ENCODE results near the gene HSP90AA1.

The HSP90AA1 gene

DNA sequence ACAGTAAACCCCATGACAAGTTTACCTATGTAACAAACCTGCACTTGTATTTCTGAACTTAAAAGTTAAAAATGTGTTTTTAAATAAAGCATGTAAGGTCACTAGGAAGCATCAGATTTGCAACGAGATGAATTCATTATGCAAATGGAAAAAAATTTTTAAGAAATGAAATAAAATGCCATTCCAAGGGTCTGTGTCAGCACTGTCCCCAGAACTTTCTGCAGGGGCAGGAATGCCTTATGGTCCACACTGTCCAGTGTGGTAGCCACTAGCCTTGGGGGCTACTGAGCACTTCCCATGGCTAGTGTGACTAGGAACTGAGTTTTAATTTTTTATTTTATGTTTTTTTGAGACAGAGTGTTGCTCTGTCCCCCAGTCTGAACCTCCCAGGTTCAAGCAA lies 49.2 kb downstream of the HSP90AA1 start:
- DNase-seq (ENCODE audit: low read depth) = no peak
- H3K4me3 ChIP-seq (ENCODE audit: low read depth, low read length) = no peak overlapping the region
- no peak for TF ChIP-seq CTCF (conservative IDR thresholded peaks at IDR 0.05; ENCODE audit: low read depth, low read length)

DNA sequence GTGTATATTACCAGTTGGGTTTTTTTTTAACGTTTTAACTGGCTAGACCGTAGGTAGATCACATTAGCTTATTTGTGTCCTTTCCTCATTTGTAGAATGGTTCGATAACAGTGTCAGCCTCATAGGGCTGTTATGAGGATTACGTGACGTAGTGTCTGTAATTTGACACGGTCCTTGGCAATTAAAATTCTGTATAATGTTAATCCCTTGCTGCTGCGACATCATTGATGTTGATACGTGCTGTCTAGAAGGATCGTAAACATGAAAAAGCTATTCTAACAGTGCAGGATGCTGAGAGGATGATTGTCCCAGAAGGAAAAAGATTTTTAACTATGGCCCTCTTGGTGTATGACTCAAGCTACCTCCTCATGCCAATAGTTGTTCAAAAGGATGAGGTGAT lies 50.9 kb downstream of the HSP90AA1 start:
- DNase-seq (ENCODE audit: low read depth) = no peak
- no peak overlapping the region for H3K4me3 ChIP-seq (ENCODE audit: low read depth, low read length)
- TF ChIP-seq CTCF (conservative IDR thresholded peaks at IDR 0.05; ENCODE audit: low read depth, low read length) = no peak

- TF ChIP-seq CTCF (conservative IDR thresholded peaks at IDR 0.05; ENCODE audit: low read depth, low read length) = no peak
- no peak for DNase-seq (ENCODE audit: low read depth)
- H3K4me3 ChIP-seq (ENCODE audit: low read depth, low read length) = no peak overlapping the region
Observed at GRCh38 chr14:102034301-102034700, 52.5 kb downstream of the HSP90AA1 start.

- H3K4me3 ChIP-seq (ENCODE audit: low read depth, low read length) = no peak overlapping the region
- no peak for TF ChIP-seq CTCF (conservative IDR thresholded peaks at IDR 0.05; ENCODE audit: low read depth, low read length)
- no peak for DNase-seq (ENCODE audit: low read depth)
Observed at GRCh38 chr14:102033241-102033640, 53.6 kb downstream of the HSP90AA1 start.
